Measurements from ENCODE around the gene BLOC1S6. TPM values are rescaled to one million over a fixed set of nuclear protein-coding genes. Genes with fewer than 3 reads are reported as not detected.

The BLOC1S6 gene
- total RNA-seq, 2 experiments from 2014 or later, result 36.8 to 42.8 TPM

- no peak for DNase-seq
- Mint-ChIP-seq H3K9me3 (no peaks in the 10 kb centered on the region), H3K4me3 (no peak overlapping the region), H3K4me1 (ENCODE audit: low read depth) (peaks cover 6% of the 10 kb centered on the region), H3K36me3 (ENCODE audit: low read depth) (peaks cover 23% of the 10 kb centered on the region), H3K27ac (no peak overlapping the region), H3K27me3 (ENCODE audit: low read depth) (no peaks in the 10 kb centered on the region)
- intact Hi-C loops (cut with micrococcal nuclease), result no loop called here
- CTCF ChIA-PET, result no interaction called here
Measured at GRCh38 chr15:45594835-45595530, 7.8 kb downstream of the BLOC1S6 start.

- Mint-ChIP-seq H3K4me3 (no peak overlapping the region), H3K36me3 (ENCODE audit: low read depth) (peaks cover 9% of the 10 kb centered on the region), H3K4me1 (ENCODE audit: low read depth) (no peaks in the 10 kb centered on the region), H3K9me3 (no peaks in the 10 kb centered on the region), H3K27ac (no peak overlapping the region), H3K27me3 (ENCODE audit: low read depth) (no peaks in the 10 kb centered on the region)
- intact Hi-C loops (cut with micrococcal nuclease), result no loop called here
- CTCF ChIA-PET, result interaction anchor here (1.0 to 1.9 kb wide), 2 partner anchors 10 to 147 kb away, joined by 3 to 7 read pairs; no protein-coding TSS in a partner anchor
- no peak for DNase-seq
Measured at GRCh38 chr15:45603881-45604280, 16.7 kb downstream of the BLOC1S6 start.

GRCh38 chr15:45604326-45604725 lies 17.1 kb downstream of the BLOC1S6 start:
- H3K27me3 Mint-ChIP-seq (ENCODE audit: low read depth), result no peaks in the 10 kb centered on the region
- no peaks in the 10 kb centered on the region for H3K9me3 Mint-ChIP-seq
- peaks cover 11% of the 10 kb centered on the region for H3K36me3 Mint-ChIP-seq (ENCODE audit: low read depth)
- no peak overlapping the region for H3K4me3 Mint-ChIP-seq
- no peaks in the 10 kb centered on the region for H3K4me1 Mint-ChIP-seq (ENCODE audit: low read depth)
- intact Hi-C loops (cut with micrococcal nuclease), result no loop called here
- CTCF ChIA-PET, result interaction anchor here (1.0 to 1.9 kb wide), 2 partner anchors 9 to 147 kb away, joined by 3 to 7 read pairs; no protein-coding TSS in a partner anchor
- DNase-seq, result no peak
- H3K27ac Mint-ChIP-seq, result peak overlapping the region; percentile 57

- Mint-ChIP-seq H3K4me1 (ENCODE audit: low read depth) (no peaks in the 10 kb centered on the region), H3K9me3 (no peaks in the 10 kb centered on the region), H3K27me3 (ENCODE audit: low read depth) (no peaks in the 10 kb centered on the region), H3K4me3 (no peak overlapping the region), H3K36me3 (ENCODE audit: low read depth) (peaks cover 10% of the 10 kb centered on the region), H3K27ac (peak overlapping the region; percentile 18)
- CTCF ChIA-PET, result interaction anchor here (0.6 to 0.9 kb wide), 2 partner anchors 17 to 149 kb away, joined by 3 to 4 read pairs; no protein-coding TSS in a partner anchor
- no peak for DNase-seq
- intact Hi-C loops (cut with micrococcal nuclease), result no loop called here
Measured at GRCh38 chr15:45606413-45606812, 19.2 kb downstream of the BLOC1S6 start.

- no peak overlapping the region for H3K27ac Mint-ChIP-seq
- H3K27me3 Mint-ChIP-seq (ENCODE audit: low read depth), result no peaks in the 10 kb centered on the region
- H3K4me1 Mint-ChIP-seq (ENCODE audit: low read depth), result no peaks in the 10 kb centered on the region
- CTCF ChIA-PET, result interaction anchor here (0.6 to 1.4 kb wide), 4 partner anchors 16 to 149 kb away, joined by 3 to 4 read pairs (median 4); partner anchors contain the start of gene SQOR
- DNase-seq, result no peak
- peaks cover 10% of the 10 kb centered on the region for H3K36me3 Mint-ChIP-seq (ENCODE audit: low read depth)
- intact Hi-C loops (cut with micrococcal nuclease), result no loop called here
- H3K9me3 Mint-ChIP-seq, result no peaks in the 10 kb centered on the region
- no peak overlapping the region for H3K4me3 Mint-ChIP-seq
Measured at GRCh38 chr15:45606841-45607240, 19.7 kb downstream of the BLOC1S6 start.

GRCh38 chr15:45611305-45611704 lies 24.1 kb downstream of the BLOC1S6 start:
- Mint-ChIP-seq H3K27me3 (ENCODE audit: low read depth) (no peaks in the 10 kb centered on the region), H3K4me1 (ENCODE audit: low read depth) (peaks cover 9% of the 10 kb centered on the region), H3K36me3 (ENCODE audit: low read depth) (peaks cover 5% of the 10 kb centered on the region), H3K4me3 (no peak overlapping the region), H3K27ac (no peak overlapping the region), H3K9me3 (no peaks in the 10 kb centered on the region)
- intact Hi-C loops (cut with micrococcal nuclease), result loop anchor here (5.0 kb wide), 1 partner anchor 181 kb away; no protein-coding TSS in a partner anchor
- no peak for DNase-seq
- CTCF ChIA-PET, result interaction anchor here (0.6 to 7.7 kb wide), 14 partner anchors 9 to 182 kb away, joined by 3 to 102 read pairs (median 4); partner anchors contain the start of gene BLOC1S6

- Mint-ChIP-seq H3K27ac (peak overlapping the region; percentile 32), H3K36me3 (ENCODE audit: low read depth) (peaks cover 2% of the 10 kb centered on the region), H3K4me3 (no peak overlapping the region), H3K4me1 (ENCODE audit: low read depth) (peaks cover 9% of the 10 kb centered on the region), H3K27me3 (ENCODE audit: low read depth) (no peaks in the 10 kb centered on the region), H3K9me3 (no peaks in the 10 kb centered on the region)
- CTCF ChIA-PET, result interaction anchor here (0.6 to 7.7 kb wide), 19 partner anchors 8 to 297 kb away, joined by 3 to 102 read pairs (median 5); partner anchors contain the start of gene SQOR
- intact Hi-C loops (cut with micrococcal nuclease), result loop anchor here (1.0 to 5.0 kb wide), 2 partner anchors 22 to 179 kb away; partner anchors contain the start of gene SQOR
- peak; percentile 25 for DNase-seq
Measured at GRCh38 chr15:45612790-45613415, 25.7 kb downstream of the BLOC1S6 start.

- no peaks in the 10 kb centered on the region for H3K36me3 Mint-ChIP-seq (ENCODE audit: low read depth)
- no peak overlapping the region for H3K27ac Mint-ChIP-seq
- no peak for DNase-seq
- intact Hi-C loops (cut with micrococcal nuclease), result no loop called here
- H3K27me3 Mint-ChIP-seq (ENCODE audit: low read depth), result no peaks in the 10 kb centered on the region
- no peaks in the 10 kb centered on the region for H3K9me3 Mint-ChIP-seq
- H3K4me1 Mint-ChIP-seq (ENCODE audit: low read depth), result peaks cover 9% of the 10 kb centered on the region
- H3K4me3 Mint-ChIP-seq, result no peak overlapping the region
- CTCF ChIA-PET, result interaction anchor here (1.5 to 7.7 kb wide), 2 partner anchors 158 to 212 kb away, joined by 3 to 102 read pairs; no protein-coding TSS in a partner anchor
Measured at GRCh38 chr15:45616901-45617323, 29.7 kb downstream of the BLOC1S6 start.

GRCh38 chr15:45618813-45619212 lies 31.6 kb downstream of the BLOC1S6 start:
- H3K4me3 Mint-ChIP-seq, result no peak overlapping the region
- CTCF ChIA-PET, result interaction anchor here (0.6 to 1.0 kb wide), 2 partner anchors 46 to 87 kb away, joined by 3 read pairs; no protein-coding TSS in a partner anchor
- no peaks in the 10 kb centered on the region for H3K27me3 Mint-ChIP-seq (ENCODE audit: low read depth)
- H3K4me1 Mint-ChIP-seq (ENCODE audit: low read depth), result no peaks in the 10 kb centered on the region
- no peak overlapping the region for H3K27ac Mint-ChIP-seq
- peaks cover 4% of the 10 kb centered on the region for H3K9me3 Mint-ChIP-seq
- intact Hi-C loops (cut with micrococcal nuclease), result no loop called here
- DNase-seq, result peak; percentile 32
- H3K36me3 Mint-ChIP-seq (ENCODE audit: low read depth), result no peaks in the 10 kb centered on the region

GRCh38 chr15:45628136-45628535 lies 41.0 kb downstream of the BLOC1S6 start:
- Mint-ChIP-seq H3K4me3 (no peak overlapping the region), H3K27ac (no peak overlapping the region), H3K9me3 (peaks cover 24% of the 10 kb centered on the region), H3K36me3 (ENCODE audit: low read depth) (peaks cover 1% of the 10 kb centered on the region), H3K4me1 (ENCODE audit: low read depth) (peaks cover 7% of the 10 kb centered on the region), H3K27me3 (ENCODE audit: low read depth) (no peaks in the 10 kb centered on the region)
- CTCF ChIA-PET, result interaction anchor here (1.3 kb wide), 1 partner anchor 14 kb away, joined by 3 read pairs; no protein-coding TSS in a partner anchor
- intact Hi-C loops (cut with micrococcal nuclease), result no loop called here
- no peak for DNase-seq

GRCh38 chr15:45630917-45631691 lies 43.9 kb downstream of the BLOC1S6 start:
- intact Hi-C loops (cut with micrococcal nuclease), result loop anchor here (10.0 kb wide), 1 partner anchor 1206 kb away; the partner anchor contains the start of gene CTDSPL2

More at GRCh38 chr15:45630917-45631691, 43.9 kb downstream of the BLOC1S6 start:
- DNase-seq, result no peak
- Mint-ChIP-seq H3K4me3 (no peak overlapping the region), H3K36me3 (ENCODE audit: low read depth) (peaks cover 2% of the 10 kb centered on the region), H3K4me1 (ENCODE audit: low read depth) (peaks cover 14% of the 10 kb centered on the region), H3K27me3 (ENCODE audit: low read depth) (no peaks in the 10 kb centered on the region), H3K9me3 (peaks cover 9% of the 10 kb centered on the region), H3K27ac (no peak overlapping the region)
- CTCF ChIA-PET, result interaction anchor here (0.6 to 1.4 kb wide), 3 partner anchors 9 to 171 kb away, joined by 3 read pairs; no protein-coding TSS in a partner anchor
